GM12891 (cell line): ENCODE data around the gene DEPP1.
A peak's percentile ranks its signal among the peaks of the same experiment; 100 is the strongest.

Source experiments
- PAX5 ChIP-seq: IDR thresholded peaks from 2 replicates; pipeline ENCODE4 v1.6.1; 2011; ENCODE audit warnings: low read length, moderate library complexity, mild to moderate bottlenecking; ENCODE audit not compliant: insufficient read depth, severe bottlenecking
- POLR2A ChIP-seq: IDR thresholded peaks from 2 replicates; pipeline ENCODE4 v1.6.1; 2011; ENCODE audit warnings: low read depth, low read length, control low read depth
- POLR2AphosphoS5 ChIP-seq: IDR thresholded peaks from 2 replicates; pipeline ENCODE4 v1.6.1; 2011; ENCODE audit warnings: low read depth, low read length, control low read depth
- POU2F2 ChIP-seq: IDR thresholded peaks from 2 replicates; pipeline ENCODE4 v1.6.1; 2011; ENCODE audit warnings: low read depth, mild to moderate bottlenecking, control low read depth, low read length, moderate library complexity
- SPI1 ChIP-seq: IDR thresholded peaks from 2 replicates; pipeline ENCODE4 v1.6.1; 2011; ENCODE audit warnings: low read depth, low read length, control low read depth
- TAF1 ChIP-seq: IDR thresholded peaks from 2 replicates; pipeline ENCODE4 v1.6.1; 2011; ENCODE audit warnings: low read depth, low read length, control low read depth

GRCh38 chr10:44959247-44960087, 19.1 kb downstream of the DEPP1 start, which contains the start of gene RASSF4:
- TF ChIP-seq TAF1, result no peak
- TF ChIP-seq POLR2A, result peak; percentile 74
- no peak for TF ChIP-seq PAX5
- TF ChIP-seq POLR2AphosphoS5, result peak; percentile 69; the same call in 1 of the 2 replicates
- TF ChIP-seq SPI1, result no peak
- TF ChIP-seq POU2F2, result no peak
